GM18951 (cell line): ENCODE data around the gene ADAMTS2.

Experiments
- POLR2A ChIP-seq: IDR thresholded peaks from 4 replicates; pipeline ENCODE4 v1.6.1; 2011; ENCODE audit warnings: mild to moderate bottlenecking; ENCODE audit not compliant: insufficient read length, insufficient read depth; ENCODE audit errors: extremely low read depth
- in situ Hi-C: fragments of 300-500 bp; cut with MboI; formaldehyde crosslinking; loops from one replicate; pipeline ENCODE4 v1.12.0; 2022; ENCODE audit warnings: low sequenced_read_pairs, mixed read lengths, inconsistent platforms; ENCODE audit not compliant: unreplicated experiment

Gene ADAMTS2

DNA sequence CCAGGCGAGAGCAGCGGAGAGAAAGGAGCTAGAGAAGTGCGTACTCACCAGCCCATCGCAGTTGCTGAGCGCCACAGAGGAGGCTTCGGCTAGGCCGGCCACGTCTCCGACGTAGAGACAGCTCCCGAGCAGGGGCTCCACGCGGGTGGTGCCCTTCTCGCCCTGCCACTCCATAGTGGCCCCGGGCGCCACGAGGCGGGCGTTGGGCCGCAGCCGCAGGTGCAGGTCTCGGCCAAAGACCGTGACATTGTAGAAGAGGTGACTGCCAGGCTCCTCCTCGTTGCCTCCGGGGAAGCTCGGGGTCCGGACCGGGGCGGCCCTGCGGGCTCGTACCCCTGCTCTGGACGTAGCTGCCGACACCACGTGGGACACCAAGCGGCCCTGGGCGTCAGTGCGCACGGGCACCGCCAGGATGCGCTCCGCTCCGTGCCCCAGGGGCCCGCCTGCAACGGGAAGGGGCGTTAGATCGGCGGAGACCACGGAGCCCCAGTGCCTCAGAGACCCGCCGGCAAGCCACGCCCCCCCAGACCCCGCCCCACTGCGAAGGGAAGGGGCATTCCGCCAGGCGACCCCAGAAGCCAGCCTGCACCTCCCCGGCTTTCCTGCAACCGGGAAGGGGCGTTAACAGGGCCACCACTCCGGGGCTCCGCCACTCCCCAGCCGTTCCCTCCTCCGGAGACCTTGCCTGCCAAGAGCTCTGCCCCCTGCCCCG is 1.4 kb downstream of the ADAMTS2 start:
- TF ChIP-seq POLR2A = no peak
- in situ Hi-C loops = no loop called here

- in situ Hi-C loops = no loop called here
These were observed 2.1 kb downstream of the ADAMTS2 start for GRCh38 chr5:179343021-179343718.

GRCh38 chr5:179342577-179342976 is 2.7 kb downstream of the ADAMTS2 start:
- in situ Hi-C loops = no loop called here

More at GRCh38 chr5:179343021-179343718, 2.1 kb downstream of the ADAMTS2 start:
- TF ChIP-seq POLR2A = no peak

GRCh38 chr5:179340465-179340864 is 4.8 kb downstream of the ADAMTS2 start:
- in situ Hi-C loops = no loop called here

More at GRCh38 chr5:179342577-179342976, 2.7 kb downstream of the ADAMTS2 start:
- no peak for TF ChIP-seq POLR2A

DNA sequence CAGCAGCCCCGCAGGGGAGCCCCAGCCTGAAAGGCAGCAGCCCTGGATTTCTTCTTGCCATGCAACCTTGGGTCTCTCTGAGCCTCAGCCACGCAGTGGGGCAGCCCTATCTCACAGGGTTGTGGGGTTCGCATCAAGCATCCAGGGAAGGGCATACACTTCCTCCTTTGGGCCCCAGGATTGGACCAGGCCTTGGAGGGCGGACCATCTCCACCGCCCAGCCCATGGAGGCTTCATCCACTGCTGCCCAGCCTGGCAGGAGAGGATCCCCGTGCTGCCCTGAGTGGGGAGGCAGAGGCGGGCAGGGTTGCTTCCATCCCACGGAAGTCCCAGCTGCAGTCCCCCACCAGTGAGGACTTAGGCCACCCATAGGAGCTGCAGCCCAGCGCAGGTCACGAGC is 5.3 kb downstream of the ADAMTS2 start:
- TF ChIP-seq POLR2A = no peak
- in situ Hi-C loops = no loop called here

More at GRCh38 chr5:179340465-179340864, 4.8 kb downstream of the ADAMTS2 start:
- no peak for TF ChIP-seq POLR2A

GRCh38 chr5:179339081-179339480 is 6.2 kb downstream of the ADAMTS2 start:
- in situ Hi-C loops = no loop called here
- TF ChIP-seq POLR2A = no peak

DNA sequence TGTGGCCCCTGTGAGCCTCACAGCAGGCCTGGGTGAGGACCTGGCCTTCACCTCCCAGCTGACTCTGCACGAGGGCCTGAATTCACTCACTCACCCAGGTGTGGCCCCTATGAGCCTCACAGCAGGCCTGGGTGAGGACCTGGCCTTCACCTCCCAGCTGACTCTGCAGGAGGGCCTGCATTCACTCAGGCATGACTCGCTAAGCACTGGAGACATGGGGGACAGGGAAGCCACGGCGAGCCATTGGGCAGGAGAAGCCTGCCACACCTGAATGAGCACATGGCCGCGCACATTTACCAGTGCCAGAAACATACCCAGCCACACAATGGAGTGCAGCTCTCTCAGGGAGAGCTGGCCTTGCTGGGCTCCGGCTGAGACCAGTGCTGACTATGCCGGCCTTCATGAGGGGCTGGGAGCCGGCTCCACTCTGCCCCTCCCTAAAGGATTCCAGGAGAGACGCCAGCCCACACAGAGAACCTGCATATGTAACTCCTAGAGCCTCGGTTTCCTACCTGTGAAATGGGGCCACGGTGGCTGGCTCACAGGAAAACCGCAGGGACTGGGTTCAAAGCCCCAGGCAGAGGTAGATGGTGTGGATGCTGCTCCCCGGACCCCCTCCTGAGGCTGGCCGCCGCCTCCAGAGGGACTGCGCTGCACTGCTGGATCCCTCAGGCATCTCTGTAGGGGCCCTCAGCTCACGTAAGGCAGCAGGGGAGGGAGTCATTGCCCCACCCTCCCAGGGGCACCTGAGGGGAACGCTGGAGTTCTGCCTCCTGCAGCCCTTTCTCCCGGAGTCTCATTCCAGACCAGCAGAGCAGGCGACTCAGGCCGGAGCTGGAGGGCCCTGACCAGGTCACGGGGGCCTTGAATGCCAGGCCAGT is 7.2 kb downstream of the ADAMTS2 start:
- no peak for TF ChIP-seq POLR2A
- in situ Hi-C loops = no loop called here

GRCh38 chr5:179336871-179337795 is 8.1 kb downstream of the ADAMTS2 start:
- TF ChIP-seq POLR2A = no peak
- in situ Hi-C loops = no loop called here

GRCh38 chr5:179336126-179336870 is 9.0 kb downstream of the ADAMTS2 start:
- in situ Hi-C loops = no loop called here
- no peak for TF ChIP-seq POLR2A

DNA sequence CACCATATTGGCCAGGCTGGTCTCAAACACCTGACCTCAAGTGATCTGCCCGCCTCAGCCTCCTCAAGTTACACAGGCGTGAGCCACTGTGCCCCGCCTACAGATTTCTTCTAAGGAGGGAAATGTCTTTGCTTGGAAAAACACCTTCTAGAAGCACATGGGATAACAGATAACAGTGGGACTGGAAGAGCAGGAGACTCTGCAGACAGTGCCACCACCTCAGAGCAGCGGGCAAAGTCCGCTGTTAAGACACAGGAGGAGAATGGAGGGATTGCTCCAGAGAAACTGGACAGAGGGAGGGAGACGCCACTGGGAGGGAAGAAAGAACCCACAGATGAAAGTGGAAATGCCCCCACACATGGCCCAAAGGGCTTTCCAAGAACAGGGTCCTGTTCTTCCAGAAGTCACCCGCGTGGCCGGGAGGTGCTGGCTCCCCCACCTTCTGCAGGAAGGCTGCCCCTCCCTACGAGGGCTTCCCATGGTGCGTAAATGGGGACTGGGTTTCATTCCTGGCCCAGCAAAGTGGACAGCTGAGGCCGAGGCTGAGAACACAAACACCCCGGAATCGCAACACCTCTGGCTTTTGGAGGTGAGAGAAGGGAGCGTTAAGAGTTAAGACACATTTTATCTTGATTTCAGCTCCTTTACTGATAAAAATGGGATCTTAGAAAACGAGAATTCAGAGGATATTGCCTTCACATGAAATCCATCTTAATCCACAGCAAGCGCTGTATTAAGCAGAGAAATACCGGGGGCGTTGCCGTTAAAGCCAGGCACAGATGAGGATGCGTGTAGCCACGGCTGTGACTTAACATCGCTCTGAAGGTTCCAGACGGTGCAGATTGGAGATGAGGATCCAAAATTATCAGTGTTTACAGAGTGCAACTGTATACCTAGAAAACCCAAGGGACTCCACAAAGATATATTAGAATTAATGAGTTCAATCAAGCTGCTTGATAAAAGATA is 11.2 kb downstream of the ADAMTS2 start:
- TF ChIP-seq POLR2A = no peak
- in situ Hi-C loops = no loop called here
